ENCODE data around the gene ZNF516.
"Not testable (repeated sequence)": the region's sequence is repeated elsewhere in the genome, so short reads cannot be mapped to it uniquely, and the experiment has no call there.

ZNF516 gene, protein sequence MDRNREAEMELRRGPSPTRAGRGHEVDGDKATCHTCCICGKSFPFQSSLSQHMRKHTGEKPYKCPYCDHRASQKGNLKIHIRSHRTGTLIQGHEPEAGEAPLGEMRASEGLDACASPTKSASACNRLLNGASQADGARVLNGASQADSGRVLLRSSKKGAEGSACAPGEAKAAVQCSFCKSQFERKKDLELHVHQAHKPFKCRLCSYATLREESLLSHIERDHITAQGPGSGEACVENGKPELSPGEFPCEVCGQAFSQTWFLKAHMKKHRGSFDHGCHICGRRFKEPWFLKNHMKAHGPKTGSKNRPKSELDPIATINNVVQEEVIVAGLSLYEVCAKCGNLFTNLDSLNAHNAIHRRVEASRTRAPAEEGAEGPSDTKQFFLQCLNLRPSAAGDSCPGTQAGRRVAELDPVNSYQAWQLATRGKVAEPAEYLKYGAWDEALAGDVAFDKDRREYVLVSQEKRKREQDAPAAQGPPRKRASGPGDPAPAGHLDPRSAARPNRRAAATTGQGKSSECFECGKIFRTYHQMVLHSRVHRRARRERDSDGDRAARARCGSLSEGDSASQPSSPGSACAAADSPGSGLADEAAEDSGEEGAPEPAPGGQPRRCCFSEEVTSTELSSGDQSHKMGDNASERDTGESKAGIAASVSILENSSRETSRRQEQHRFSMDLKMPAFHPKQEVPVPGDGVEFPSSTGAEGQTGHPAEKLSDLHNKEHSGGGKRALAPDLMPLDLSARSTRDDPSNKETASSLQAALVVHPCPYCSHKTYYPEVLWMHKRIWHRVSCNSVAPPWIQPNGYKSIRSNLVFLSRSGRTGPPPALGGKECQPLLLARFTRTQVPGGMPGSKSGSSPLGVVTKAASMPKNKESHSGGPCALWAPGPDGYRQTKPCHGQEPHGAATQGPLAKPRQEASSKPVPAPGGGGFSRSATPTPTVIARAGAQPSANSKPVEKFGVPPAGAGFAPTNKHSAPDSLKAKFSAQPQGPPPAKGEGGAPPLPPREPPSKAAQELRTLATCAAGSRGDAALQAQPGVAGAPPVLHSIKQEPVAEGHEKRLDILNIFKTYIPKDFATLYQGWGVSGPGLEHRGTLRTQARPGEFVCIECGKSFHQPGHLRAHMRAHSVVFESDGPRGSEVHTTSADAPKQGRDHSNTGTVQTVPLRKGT

DNA sequence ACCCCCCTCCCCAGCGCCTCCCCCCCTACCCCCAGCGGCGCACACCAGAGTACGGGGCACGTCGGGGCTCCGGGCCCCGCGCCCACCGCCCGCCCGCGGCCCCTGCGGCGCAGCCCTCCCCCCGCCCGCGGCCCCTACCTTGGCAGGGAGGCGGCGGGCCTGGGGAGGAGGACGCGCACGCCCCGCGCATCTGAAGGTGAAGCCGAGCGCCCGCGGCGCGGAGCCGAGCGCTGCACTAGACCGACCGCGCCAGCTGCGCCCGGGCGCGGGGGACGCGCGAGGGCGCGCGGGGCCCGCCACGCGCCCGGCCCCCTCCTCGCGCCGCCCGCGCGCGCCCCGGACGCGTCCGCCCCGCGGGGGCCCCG, at the start of gene ZNF516:
ZNF516 (minus strand) TSS at position 237 of the 365 bp plus-strand sequence. CDS start 52,188 bp downstream, outside the sequence.
- DNase-seq, result no peak

GRCh38 chr18:76538846-76539245, 43.8 kb upstream of the ZNF516 start:
- DNase-seq, result no peak

DNA sequence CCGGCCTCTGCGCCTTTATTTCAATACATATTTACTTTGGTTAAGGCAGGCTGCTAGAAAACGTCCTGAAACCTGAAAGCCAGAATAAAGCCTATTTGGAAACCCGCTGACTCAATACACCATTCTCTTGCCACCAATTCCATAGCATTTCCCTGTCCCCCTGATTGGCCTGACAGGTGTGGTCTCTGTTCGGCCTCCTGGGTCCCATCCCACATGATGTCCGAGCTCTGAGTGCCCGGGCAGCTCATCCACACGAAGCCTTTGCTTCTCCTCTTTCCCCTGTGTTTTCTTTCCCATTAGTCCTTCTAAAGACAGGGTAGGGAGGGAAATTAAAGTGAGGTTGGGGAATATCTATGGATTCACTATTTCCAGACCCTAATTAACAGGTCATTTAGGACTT, 42.6 kb upstream of the ZNF516 start:
- DNase-seq, result no peak

- DNase-seq, result not testable (repeated sequence)
Observed at GRCh38 chr18:76536593-76536992, 41.6 kb upstream of the ZNF516 start.

GRCh38 chr18:76532875-76533274, 37.8 kb upstream of the ZNF516 start:
- no peak for DNase-seq

DNA sequence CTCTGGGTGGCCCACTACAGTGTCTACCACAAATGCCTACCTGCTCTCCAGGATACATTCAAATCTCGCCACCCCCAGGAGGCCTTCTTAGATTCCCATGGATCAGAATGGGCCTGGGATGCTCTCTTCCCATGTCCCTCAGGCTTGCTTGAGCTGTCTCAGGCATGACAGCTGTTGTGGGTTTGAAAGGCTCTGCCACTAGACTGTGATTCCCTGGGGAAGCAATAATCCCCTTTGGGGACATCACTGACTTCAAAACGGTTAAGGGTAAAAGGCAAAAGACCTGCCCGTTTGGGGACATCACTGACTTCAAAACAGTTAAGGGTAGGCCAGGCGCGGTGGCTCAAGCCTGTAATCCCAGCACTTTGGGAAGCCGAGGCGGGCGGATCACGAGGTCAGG, 35.8 kb upstream of the ZNF516 start:
- no peak for DNase-seq

- DNase-seq, result no peak
Observed at GRCh38 chr18:76530391-76530790, 35.3 kb upstream of the ZNF516 start.

GRCh38 chr18:76529433-76529811, 34.4 kb upstream of the ZNF516 start:
- DNase-seq, result no peak

GRCh38 chr18:76528477-76529432, 33.7 kb upstream of the ZNF516 start:
- DNase-seq, result peak; percentile 4 to 35

- DNase-seq, result no peak
Observed at GRCh38 chr18:76525911-76526310, 30.9 kb upstream of the ZNF516 start.

DNA sequence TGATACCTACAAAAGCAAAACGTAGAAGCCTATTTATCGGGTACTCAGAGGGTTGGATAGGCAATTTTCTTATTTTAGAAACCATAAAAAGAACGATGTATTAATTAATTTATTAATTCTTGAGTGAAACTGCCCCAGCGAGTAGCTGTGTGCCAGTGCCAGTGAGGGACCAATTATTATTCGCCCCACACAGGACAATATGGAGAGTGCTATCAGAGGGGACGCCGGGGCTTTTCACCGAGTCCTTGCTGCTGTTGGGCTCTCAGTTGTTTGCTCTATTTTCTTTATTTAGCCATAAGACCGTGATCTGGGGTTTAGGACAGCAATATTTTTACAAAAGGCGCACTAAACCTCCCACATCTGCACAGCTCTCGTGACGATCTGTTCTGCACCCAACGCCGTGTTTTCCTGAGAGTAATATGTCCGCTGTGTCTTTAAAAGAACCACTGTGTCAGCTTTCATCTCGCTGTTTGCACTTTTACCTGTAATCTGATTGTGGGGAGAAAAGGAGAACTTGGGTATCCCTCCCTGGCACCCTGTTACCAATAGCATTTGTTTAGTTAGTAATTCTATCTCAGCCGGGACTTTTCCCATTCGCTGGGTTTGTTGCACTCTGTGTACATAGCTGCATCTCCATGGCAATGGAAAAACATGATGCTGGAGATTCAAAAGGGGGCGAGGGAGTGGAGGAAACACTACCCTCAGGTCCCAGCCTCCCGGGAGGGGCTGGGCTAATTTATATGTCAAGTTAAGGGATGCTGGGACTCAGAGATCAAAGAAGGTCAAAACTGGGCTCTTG, 30.1 kb upstream of the ZNF516 start:
- DNase-seq, result peak; percentile 31 to 32

DNA sequence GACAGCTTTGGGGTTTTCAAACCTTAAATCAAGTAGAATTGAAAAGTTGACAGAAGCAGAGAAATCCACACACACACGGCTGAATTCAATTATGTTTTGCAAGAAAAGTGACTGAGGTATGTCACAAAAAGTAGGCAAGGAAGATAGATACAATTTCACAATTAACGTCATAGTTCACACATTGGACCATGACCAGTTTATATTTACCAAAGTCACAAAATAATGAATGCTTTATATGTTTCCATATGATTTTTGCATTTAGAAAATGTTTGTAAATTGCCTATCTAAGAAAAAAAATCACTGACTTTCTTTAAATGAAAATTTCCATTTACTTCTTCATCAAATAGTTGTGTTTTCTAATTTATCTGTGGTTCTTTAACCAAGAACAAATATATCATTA, 29.4 kb upstream of the ZNF516 start:
- DNase-seq, result no peak

- no peak for DNase-seq
Observed at GRCh38 chr18:76522551-76522950, 27.5 kb upstream of the ZNF516 start.

DNA sequence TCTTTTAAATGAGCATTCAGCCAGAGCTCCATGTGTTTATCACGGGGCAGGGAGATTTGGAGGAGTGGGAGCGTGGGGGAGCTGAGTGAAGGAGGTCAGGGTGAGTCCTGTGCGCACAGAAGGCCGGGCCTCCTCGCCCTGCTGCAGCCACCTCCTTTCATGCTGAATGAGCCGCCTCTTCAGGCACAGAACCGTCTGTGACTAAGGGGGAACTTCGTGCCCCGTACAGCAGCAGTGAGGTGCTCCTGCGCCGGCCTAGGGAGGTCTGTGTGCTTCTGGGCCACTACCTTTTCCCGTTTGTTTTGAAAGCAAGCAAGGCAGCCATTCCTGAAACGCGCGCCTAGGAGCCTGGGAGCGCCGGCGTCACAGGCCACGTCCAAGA, 27.1 kb upstream of the ZNF516 start:
- no peak for DNase-seq

- DNase-seq, result no peak
Observed at GRCh38 chr18:76521417-76522121, 26.5 kb upstream of the ZNF516 start.

GRCh38 chr18:76518860-76519538, 24.0 kb upstream of the ZNF516 start:
- DNase-seq, result no peak

GRCh38 chr18:76518123-76518859, 23.2 kb upstream of the ZNF516 start:
- DNase-seq, result no peak

- no peak for DNase-seq
Observed at GRCh38 chr18:76515576-76515975, 20.5 kb upstream of the ZNF516 start.

GRCh38 chr18:76514573-76514972, 19.5 kb upstream of the ZNF516 start:
- no peak for DNase-seq

All from CD4-positive, alpha-beta T cell treated with Interleukin-4 for 1 hour (primary cell).